NCI-H460 (cell line): ENCODE data around the gene NET1. TPM values are rescaled to one million over a fixed set of nuclear protein-coding genes. Genes with fewer than 3 reads are reported as not detected.
"Not testable (repeated sequence)": the region's sequence is repeated elsewhere in the genome, so short reads cannot be mapped to it uniquely, and the experiment has no call there.

Source experiments
- DNase-seq: peaks from one replicate; pipeline ENCODE4 v3.0.0-alpha.2; 2016; ENCODE audit warnings: low read depth; ENCODE audit errors: extremely low read depth
- total RNA-seq: library from RNA; depleted of rRNA; stranded (reverse); fragments of >200 nt; shearing (Covaris generic); gene quantifications from 2 replicates; pipeline ENCODE4 v1.2.3, GENCODE V29; 2014

The NET1 gene
- total RNA-seq, 1 experiment from 2014 or later, result 40.4 TPM

DNA sequence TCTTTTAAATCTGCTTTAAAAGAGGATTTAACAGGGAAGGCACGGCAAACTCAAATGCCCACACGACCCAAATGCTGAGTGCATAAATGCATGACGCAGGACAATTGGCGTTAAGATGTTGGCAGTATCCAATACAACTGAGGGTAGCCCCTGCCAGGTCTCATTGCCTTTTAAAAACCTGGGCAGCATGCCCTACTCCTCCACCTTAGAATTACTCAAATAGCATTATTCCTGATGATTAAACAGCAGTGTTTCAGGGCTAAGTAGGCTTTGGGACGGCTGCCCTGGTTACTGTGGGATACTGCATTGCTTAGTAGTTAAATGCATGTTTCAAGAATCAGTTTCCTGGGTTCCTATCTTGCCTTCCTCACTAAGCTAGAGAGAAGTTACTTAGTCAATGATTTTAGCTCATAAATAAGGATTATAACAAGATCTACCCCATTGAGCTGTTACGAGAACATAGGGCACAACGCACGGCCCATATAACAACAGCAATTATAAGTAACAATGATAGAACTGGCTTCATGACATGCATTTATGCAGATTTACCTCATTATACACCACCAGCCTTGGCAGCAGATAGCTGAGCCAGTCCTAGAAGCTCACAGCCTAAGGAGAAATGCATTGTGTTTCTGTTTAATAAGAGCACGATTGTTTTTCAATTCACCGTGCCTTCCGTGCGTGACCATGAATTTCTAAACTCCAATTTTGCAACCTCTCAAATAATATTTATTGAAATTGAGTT, 15.6 kb upstream of the NET1 start:
- DNase-seq, result no peak

DNA sequence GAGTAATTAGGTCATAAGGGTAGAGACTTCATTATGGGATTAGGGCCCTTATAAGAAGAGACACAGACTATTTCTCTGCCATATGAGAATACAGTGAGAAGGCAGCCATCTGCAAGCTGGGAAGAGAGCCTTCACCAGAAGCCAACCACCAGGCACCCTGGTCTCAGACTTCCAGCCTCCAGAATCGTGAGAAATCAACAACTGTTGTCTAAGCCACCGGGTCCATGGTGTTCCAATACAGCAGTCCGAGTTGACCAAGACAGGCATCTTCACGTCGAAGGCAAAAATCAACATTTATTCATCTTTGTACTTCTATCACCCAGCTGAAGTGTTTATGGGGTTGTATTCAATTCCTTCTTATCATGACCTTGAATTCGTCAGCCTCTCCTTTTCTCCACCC, 13.0 kb upstream of the NET1 start:
- DNase-seq, result no peak

DNA sequence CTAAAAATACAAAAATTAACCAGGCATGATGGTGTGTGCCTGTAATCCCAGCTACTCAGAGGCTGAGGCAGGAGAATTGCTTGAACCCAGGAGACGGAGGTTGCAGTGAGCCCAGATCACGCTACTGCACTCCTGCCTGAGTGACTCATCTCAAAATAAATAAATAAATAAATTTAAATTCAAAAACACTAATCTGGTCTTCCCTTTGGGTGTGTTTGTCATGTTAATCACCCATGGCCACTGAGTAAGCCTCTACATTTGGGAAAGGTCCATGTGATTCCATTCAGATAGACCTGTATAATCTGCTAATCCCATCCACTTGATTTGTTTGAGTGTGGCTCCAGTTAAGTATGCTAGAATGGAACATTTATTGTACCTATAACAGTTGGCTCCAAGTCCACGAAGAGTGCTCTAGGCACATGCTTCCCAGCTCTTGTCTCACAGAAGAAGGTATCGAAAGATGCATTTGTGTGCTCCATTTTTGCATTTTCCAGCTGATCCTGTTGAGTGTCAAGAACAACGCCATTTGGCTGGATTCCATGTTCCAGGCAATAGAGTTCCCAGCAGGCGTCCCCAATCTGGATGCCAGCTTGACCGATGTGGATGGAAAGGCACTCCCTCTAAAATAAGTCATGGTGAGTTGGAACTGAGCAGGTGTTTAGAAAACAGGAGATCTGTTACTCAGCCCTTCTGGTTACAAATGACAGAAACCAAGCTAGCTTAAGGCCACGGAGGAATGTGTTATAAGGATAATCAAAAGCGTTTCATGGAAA, 11.7 kb upstream of the NET1 start:
- no peak for DNase-seq

DNA sequence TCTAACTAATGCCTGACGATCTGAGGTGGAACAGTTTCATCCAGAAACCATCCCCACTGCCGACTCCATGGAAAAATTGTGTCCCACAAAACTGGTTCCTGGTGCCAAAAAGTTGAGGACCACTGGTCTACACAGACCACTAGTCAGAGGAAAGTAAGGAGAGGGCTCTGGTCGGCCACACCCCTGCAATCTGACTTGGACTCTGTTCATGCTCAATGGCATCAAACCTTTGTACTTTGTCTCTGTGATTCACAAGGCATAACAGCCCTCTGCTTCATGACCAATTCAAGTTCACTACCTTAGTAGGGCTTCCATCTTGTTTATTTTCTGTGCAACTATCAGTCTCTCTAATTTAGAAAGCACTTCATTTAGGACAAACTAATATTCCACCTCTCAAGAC, 9.6 kb upstream of the NET1 start:
- no peak for DNase-seq

DNA sequence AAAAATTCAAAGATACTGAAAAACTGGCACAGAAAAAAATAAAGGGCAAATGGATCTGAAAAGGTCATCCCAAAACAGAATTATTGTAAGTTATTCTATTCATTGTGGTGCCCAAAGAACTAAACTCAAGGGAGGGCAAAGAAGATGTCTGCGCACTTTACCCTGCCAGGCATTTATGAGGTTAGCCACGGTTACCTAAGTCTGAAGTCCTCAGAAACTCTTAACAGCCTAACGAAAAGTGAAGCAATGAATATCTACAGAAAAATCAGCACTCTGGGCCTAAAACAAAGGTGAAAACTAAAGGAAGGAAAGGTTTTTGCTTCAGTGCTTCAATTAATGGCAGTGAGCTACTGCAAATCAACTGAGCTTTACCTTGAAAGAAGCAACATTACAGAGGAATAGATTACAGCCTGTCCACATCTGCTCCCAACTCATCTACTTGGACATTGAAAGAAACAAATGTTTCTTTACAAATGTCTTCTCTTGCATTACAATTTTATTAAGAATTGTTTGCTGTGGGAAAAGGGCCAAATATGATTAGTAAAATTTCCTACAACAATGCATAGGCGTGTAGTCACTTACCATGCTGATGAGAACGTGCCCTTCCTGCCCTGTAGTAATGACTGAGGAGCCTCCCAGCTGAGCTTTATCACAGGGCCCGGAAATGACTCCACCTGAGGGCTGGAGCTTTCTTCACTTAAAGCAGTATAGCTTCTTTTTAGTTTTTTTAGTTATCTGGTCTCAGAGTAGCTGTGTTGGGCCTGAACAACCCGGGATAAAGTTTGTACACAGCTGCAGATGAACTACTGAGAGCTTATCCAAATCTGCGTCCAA, 7.9 kb upstream of the NET1 start, which contains the start of gene TUBAL3:
TSS of gene TUBAL3 (minus strand) at position 621 of the 834 bp plus-strand sequence. CDS start at position 585, 36 bp downstream.
- no peak for DNase-seq

DNA sequence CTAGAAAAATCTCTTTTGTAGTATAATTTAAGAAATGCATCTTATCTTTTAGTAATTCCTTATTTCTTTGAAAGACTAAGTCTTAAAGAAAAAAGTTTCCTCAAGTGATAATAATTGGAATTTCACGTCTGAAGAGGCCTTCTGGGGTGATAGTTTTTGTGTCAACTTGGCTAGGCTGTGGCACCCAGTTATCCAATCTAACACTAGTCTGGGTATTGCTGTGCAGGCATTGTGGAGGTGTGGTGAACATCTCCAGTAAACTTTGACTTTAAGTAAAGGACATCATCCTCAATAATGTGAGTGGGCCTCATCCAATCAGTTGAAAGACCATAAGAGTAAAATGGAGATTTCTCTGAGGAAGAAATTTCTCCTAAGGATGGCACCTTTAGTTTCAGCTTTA, 5.4 kb upstream of the NET1 start:
- no peak for DNase-seq

DNA sequence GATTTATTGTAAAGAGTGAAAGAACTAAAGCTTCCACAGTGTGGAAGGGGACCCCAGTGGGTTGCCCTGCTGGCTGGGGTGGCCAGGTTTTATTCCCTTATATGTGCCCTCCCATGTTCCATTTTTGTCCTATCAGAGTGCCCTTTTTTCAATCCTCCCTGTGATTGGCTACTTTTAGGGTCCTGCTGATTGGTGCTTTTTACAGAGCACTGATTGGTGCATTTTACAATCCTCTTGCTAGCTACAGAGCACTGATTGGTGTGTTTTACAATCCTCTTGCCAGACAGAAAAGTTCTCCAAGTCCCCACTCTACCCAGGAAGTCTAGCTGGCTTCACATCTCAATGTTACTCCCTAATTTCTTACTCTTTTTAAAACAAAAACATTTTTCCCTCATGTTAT, 1.6 kb upstream of the NET1 start:
- DNase-seq, result not testable (repeated sequence)

DNA sequence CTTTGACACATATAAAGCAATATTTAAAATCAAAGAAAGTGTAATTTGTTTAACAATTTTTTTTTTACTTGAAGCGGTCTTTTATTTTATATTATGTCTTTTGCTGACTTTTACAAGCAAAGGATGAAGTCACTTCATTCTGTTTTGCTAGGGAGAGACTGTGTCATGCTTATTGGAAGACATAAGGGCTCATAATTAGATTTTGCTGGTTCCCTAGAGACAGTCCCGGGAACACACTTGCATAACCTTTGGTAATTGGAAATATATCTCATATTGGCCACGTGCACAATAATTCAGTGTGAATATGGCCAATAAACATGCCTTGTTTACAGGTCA, 448 bp upstream of the NET1 start:
- no peak for DNase-seq

DNA sequence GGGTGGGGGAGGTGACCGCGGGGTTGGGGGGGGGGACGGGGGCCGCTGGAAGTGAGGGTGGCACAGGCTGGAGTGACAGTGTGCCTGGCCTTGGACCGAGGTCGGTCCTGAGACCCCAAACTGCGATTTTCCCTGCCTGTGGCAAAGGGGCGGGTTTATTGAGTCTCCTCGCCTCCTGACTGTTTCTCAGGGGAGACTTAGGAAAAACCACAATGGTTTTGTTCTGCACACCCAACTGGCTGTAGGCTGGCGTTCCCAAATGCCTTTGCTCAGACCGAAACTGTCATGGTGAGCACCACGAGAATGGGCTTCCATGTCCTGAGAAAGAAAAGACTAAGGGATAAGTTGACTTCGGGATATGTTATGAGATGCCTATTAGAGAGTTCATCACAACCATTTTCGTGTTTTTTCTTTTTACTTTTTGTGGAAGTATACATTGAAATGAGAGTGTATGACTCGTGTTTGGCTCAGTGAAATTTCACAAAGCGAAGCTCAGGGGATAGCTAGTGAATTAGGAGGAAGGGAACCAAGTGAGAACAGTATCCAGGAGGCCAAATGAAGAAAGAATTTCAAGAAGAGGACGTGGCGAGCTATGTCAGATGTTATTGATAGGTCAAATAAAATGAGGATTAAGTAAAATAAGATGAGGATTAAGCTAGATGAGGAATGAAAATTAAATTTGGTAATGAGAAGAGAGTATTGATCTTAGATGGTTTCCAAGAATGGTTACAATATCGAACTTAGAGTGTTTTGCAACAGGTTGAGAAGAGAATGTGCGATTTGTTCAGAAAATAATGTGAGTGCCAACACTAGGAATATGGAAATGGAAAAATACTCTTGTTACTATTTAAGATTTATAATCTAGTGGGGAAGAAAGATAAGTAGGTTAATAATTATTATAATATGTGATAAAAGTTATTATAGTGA, 918 bp downstream of the NET1 start:
- no peak for DNase-seq

DNA sequence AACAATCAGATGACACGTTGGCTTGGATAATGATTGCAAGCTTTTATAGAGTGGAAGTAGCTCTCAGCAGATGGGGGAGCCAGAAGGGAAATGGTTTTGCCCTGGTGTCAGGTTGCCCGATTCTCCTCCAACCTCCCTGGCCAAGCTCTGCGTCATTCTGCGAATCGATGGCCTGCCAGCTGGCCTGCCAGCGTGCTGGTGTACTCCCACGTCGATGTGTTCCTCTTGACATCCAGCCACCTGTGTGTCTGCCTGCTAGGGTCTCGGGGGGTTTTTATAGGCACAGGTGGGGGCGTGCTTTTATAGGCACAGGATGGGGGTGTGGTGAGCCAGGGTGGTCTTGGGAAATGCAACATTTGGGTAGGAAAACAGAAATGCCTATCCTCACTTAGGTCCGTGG, 4.6 kb downstream of the NET1 start:
- no peak for DNase-seq

DNA sequence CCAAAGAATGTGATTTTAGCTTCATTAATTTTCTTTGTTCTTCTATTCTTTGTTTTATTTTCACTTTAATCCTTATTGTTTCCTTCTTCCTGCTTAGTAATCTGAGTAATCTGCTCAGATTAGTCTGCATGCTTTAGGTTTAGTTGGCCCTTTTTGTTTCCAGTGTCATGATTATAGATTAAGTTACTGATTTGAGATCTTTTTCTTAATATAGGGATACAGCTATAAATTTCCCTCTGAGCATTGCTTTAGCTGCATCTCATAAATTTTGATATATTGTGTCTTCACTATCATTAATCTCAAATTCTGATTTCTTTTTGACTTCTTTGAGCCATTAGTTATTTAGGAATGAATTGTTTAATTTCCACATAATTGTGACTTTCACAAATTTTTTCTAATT, 6.2 kb downstream of the NET1 start:
- no peak for DNase-seq

DNA sequence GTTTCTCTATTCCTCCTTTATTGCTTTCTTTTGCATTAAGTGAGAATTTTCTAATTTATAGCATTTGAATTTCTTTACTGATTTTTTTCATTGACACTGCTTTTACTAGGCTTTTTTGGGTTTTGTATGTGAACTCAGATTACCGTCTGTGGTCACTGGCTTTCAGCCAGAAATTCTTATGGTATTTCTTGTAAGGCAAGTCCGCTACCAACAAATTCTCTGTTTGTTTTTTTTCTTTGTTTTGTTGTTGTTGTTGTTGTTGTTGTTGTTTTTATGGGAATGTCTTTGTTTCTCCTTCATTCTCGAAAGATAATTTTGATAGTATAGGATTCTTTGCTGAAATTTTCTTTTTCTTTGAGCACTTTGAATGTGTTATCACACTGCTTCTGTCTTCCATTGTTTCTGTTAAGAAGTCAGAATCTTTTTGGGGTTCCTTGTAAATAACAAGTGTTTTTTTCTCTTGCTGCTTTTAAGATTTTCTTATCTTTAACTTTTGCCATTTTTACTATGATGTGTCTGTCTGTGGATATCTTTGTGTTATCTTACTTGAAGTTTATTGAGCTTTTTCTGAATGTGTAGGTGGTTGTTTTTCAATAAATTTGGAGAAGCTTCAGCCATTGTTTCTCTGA, 7.2 kb downstream of the NET1 start:
- DNase-seq, result no peak

DNA sequence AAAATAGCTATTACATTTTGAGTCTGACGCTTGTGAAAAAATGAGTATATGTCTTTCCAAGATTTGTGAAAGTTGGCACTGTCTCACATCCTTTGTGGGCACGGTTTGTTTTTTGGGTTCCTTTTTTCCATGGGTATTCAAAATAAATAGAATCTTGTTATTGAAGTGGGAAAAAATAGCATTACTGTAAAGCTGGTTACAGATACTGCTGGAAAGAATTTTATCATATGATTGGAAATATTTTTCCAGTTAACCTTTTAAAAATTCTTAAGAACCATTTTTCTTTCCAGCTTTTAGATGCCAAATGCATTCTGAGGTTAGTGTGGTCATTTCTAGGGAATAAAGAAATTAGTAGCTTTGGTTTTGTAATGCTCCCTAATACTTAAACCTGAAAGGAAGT, 11.4 kb downstream of the NET1 start:
- no peak for DNase-seq

DNA sequence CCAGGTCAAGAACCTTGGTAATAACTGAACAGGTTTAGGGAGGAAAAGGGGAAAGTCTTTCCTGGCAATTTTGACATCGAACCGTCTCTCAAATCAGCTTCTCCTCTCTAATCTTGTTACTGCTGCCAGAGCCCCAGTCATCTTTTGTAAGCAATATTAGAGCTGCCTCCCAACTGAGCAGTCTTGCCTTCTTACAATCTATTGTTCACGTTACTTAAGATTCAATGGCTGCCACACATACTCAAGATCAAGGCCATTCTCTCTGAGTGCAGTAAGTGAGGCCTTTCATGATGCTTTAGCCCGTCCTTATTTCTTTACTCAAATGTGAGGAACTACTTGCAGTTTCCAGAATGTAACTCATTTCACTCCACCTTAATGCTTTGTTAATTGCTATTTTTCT, 12.4 kb downstream of the NET1 start:
- no peak for DNase-seq

DNA sequence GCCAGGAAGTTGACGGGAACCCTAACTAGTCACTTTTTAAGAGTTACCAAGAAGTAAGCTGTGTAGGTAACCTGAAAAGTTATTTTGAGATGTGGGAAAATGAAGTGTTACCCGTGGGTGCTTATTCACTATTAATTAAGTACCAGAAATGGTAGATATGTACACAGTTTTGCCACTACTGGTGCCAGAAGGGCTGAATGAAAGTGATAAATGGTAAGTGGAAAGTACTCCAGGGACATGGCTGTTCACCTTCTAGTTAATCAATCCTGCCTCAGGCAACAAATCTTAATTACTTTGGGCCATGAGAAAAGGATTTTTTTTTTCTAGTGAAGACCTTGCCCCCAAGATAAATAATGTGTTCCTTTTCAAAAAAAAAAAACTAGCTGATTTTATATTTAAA, 15.8 kb downstream of the NET1 start:
- DNase-seq, result no peak

DNA sequence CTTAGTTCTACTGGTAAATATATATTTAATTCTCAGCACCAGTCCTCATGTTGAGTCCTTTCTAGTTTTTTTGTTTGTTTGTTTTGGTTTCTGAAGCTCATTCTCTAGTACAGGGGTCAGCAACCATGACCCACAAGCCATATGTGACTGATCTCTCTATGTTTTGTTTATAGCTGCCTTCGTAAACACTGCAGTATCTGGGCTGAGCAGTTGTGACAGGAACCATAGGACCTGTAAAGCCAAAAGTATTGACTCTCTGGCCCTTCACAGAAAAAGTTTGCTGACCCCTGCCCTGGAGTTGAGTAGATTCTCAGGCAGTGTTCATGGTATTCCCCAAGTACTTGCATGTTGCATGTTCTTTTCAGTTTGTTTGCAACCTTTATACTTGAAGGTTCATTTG, 20.8 kb downstream of the NET1 start:
- no peak for DNase-seq

DNA sequence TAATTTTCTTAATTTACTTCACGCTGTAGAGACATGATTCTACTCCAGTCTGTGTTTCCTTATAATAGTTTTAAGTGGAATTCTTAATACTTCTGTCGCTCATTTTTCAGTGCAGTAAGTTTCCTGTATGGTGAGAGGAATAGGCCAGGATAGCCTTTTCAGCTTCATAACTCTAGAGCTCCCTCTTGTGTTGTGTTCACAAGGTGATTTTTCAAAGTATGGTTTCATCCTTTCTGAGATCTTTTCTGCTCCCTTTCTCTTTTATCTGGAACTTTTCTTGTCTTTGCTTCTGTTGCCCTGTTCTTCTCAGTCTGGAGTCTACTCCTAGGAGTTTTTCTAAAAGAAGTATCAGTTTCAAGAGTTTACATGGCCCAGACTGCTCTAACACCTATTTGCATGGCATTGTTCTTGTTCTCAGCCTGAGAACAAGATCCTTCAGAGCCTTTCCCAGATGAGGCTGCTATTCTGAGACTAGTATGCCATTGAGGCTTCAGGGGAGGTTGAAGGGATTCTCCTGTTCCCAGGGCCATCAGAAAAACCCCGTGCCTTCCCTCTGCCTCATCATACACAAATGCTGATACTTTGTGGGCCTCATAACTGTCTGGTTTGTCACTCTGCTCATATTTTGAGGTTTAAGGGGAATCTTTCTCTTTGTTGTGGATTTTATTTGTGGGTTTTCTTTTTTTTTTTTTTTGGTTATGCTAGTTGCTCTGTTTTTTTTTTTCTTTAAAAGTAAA, 21.8 kb downstream of the NET1 start:
- peak; percentile 49 for DNase-seq

DNA sequence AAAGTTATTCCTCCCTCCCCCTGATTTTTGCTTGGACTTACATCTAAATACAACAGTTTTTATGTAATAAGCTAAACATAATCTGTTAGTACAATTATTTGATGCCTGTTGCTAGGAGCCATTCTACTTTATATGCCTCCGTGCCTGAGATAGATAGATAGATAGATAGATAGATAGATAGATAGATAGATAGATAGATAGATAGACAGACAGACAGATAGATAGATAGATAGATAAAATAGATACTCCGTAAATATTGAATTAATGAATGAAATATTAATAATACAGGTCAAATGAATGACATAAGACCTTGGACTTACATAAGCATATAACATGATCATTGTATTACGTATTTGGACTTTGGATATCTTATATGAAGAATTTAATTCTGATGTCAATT, 23.0 kb downstream of the NET1 start:
- no peak for DNase-seq

DNA sequence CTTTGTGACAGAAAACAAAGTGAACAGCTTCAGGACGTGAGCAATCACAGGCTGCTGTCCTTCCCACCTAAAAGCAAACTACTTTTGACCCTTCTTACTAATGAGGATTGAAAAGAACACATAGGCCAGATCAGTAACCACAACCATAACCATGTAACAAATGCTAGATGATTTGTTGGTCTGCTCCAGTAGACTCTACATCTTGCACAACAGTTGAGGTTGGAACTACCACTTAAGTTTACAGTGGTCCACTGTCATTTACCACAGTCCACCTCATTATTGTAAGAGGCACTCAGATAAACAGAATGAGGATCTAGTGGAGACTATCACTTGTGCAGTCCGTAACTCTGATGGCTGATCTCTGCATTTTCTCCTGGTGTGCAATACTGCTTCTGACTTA, 27.8 kb downstream of the NET1 start:
- no peak for DNase-seq
